Smooth muscle cell (in vitro differentiated cells): ENCODE measurements around the gene C2. TPM values are rescaled to one million over a fixed set of nuclear protein-coding genes. Genes with fewer than 3 reads are reported as not detected.

Experiments used
- DNase-seq: peaks from one replicate; lab custom pipeline; 2025; ENCODE audit not compliant: unreplicated experiment; lab: John Stamatoyannopoulos, UW
- H2AFZ ChIP-seq: fragments of 200-600 bp; sonication (generic); 2 replicates; pipeline ENCODE4 v1.6.0; 2016; ENCODE audit warnings: antibody characterized with exemption, low read depth, mild to moderate bottlenecking
- H3F3A ChIP-seq: fragments of 200-600 bp; sonication (generic); 2 replicates; pipeline ENCODE4 v1.6.0; 2017; ENCODE audit warnings: antibody characterized with exemption, low read depth
- H3K27ac ChIP-seq: fragments of 200-600 bp; sonication (generic); 2 replicates; pipeline ENCODE4 v1.5.1; 2016; ENCODE audit warnings: low read depth, mild to moderate bottlenecking
- H3K27me3 ChIP-seq: fragments of 200-600 bp; sonication (generic); 2 replicates; pipeline ENCODE4 v1.6.1; 2016; ENCODE audit warnings: low read depth, mild to moderate bottlenecking
- H3K36me3 ChIP-seq: fragments of 200-600 bp; sonication (generic); 2 replicates; pipeline ENCODE4 v1.5.1; 2016; ENCODE audit warnings: low read depth
- H3K4me1 ChIP-seq: fragments of 200-600 bp; sonication (generic); 2 replicates; pipeline ENCODE4 v1.5.1; 2016; ENCODE audit warnings: low read depth
- H3K4me2 ChIP-seq: fragments of 200-600 bp; sonication (generic); 2 replicates; pipeline ENCODE4 v1.6.0; 2016; ENCODE audit warnings: mild to moderate bottlenecking
- H3K4me3 ChIP-seq: fragments of 200-600 bp; sonication (generic); 2 replicates; pipeline ENCODE4 v1.5.1; 2016; ENCODE audit warnings: mild to moderate bottlenecking
- H3K79me2 ChIP-seq: fragments of 200-600 bp; sonication (generic); 2 replicates; pipeline ENCODE4 v1.6.0; 2016; ENCODE audit warnings: low read depth, mild to moderate bottlenecking
- H3K9ac ChIP-seq: fragments of 200-600 bp; sonication (generic); 2 replicates; pipeline ENCODE4 v1.6.0; 2016; ENCODE audit warnings: low read depth
- H3K9me3 ChIP-seq: fragments of 200-600 bp; sonication (generic); replicated peaks from 2 replicates; pipeline ENCODE4 v1.5.1; 2016; ENCODE audit warnings: low read depth
- H4K20me1 ChIP-seq: fragments of 200-600 bp; sonication (generic); 2 replicates; pipeline ENCODE4 v1.6.0; 2016; ENCODE audit warnings: low read depth
- CTCF ChIP-seq: fragments of 200-600 bp; sonication (generic); IDR thresholded peaks from 2 replicates; pipeline ENCODE4 v1.5.1; 2017; ENCODE audit warnings: borderline replicate concordance, mild to moderate bottlenecking, antibody characterized with exemption; ENCODE audit not compliant: insufficient read depth, poor library complexity, severe bottlenecking
- WGBS: methylation state at CpG from one replicate; pipeline ENCODE4 v1.1.7; 2016; ENCODE audit warnings: low lambda C conversion rate; 5-methylcytosine and 5-hydroxymethylcytosine counted together
- polyA plus RNA-seq: library from polyadenylated mRNA; unstranded; fragments of >200 nt; fragmentation: Nextera tagmentation; extraction: Ambion mirVana; gene quantifications from 2 replicates; pipeline ENCODE4 v1.2.1, GENCODE V29; 2016
- total RNA-seq: library from RNA; depleted of rRNA; stranded (reverse); fragments of >200 nt; gene quantifications from 2 replicates; pipeline ENCODE4 v1.2.3, GENCODE V29; 2014

Gene C2
- total and polyA plus RNA-seq, 2 experiments from 2014 or later, result 0.37 TPM; not detected in 1

DNA sequence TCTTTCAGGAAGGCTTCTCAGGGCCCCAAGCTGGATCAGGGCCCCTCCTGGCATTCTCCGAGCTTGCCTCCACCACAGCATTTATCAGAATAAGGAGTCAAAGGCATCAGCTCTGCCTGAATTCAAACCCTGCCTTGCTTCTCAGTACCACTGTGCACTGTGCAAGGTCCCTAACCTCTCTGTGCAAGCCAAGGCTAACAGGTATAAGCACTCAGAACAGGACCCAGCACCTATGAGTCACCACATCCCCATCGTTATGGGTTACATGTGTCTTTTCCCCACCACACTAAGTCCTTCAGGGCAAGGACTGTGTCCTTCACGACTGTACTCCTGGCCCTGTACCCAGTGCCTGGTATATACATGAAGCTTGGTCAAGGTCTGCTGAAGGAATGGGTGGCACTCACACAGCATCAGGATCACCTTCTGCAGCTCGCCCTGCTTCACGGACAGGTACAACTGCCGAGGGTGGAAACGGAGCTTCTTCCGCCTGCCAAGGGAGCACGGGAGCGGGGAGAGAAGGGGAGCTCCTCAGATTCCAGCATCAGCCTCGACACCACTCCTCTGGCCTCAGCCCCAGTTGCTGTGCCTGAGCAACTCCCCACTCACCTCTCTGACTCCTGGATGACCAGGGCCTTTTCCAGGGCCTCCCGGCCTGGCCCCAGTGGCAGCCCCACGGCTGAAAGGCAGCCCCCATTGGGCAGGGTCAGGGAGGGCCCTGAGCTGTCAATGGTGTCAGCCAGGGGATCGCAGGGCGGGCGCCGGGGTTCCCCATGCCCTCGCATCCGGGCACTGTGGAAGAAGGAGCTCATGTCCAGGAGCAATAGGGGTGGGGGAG lies 40.1 kb upstream of the C2 start:
- no peak overlapping the region for H3K27ac ChIP-seq
- TF ChIP-seq CTCF, result no peak
- H3K27me3 ChIP-seq, result no peaks in the 10 kb centered on the region
- no peaks in the 10 kb centered on the region for H3K9me3 ChIP-seq
- H3K9ac ChIP-seq, result no peak overlapping the region
- H3K4me3 ChIP-seq, result no peak overlapping the region
- no peaks in the 10 kb centered on the region for H3K79me2 ChIP-seq
- no peak for DNase-seq
- no peak overlapping the region for H2AFZ ChIP-seq
- no peaks in the 10 kb centered on the region for H4K20me1 ChIP-seq
- H3K4me2 ChIP-seq, result no peak overlapping the region
- no peaks in the 10 kb centered on the region for H3K36me3 ChIP-seq
- no peaks in the 10 kb centered on the region for H3K4me1 ChIP-seq
- 97% methylated on average over 14 of the region's 19 CpGs for WGBS
- no peaks in the 10 kb centered on the region for H3F3A ChIP-seq

DNA sequence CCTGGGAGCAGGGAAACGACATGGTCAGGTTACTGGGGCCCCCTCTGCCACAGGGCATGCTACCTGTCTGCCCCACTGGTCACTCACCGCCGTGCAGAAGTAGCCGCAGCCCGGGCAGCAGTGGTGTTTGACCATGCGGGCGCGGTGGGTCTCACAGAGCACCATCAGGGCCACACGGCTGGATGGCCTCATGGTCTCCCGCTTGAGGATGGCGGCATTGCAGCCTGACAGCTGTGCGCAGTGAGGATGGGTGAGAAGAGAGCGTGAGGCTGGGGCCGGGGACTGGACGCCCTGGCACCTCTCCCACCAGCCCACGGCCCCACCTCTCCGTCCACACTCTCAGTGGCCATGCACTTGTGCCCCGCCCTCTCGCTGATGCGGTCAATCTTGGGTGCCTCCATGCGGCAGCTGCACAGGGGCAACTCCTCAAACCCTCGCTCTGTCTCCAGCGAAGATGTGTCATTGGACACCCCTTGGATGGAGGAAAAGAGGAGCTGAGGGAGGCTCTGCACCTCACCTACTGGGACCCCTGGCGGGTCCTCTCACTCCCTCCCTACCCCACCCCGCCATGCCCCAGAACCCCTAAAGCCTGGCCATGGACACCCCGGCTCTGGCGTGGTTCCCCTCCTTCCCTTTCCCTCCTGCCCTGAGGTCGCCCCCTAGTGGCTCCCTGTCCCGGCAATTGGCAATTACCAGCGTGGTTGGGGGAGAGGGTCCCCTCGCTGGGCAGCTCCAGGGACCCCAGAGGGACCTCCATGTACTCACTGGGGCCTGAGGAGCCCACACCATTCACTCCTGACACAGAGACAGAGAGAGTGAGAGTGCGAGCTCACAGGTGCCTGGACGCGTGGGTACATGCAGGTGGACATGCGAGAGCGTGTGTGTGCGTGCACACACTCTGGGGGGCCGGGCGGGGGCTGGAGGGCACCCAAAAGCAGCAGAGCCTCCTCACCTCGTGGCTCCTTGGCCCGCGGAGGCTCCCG lies 39.0 kb upstream of the C2 start:
- H3K36me3 ChIP-seq, result no peaks in the 10 kb centered on the region
- WGBS, result 93% methylated on average over 29 of the region's 43 CpGs
- no peak overlapping the region for H3K4me3 ChIP-seq
- TF ChIP-seq CTCF, result peak; percentile 70
- H3K27me3 ChIP-seq, result no peaks in the 10 kb centered on the region
- H3K9ac ChIP-seq, result no peak overlapping the region
- no peaks in the 10 kb centered on the region for H3K79me2 ChIP-seq
- no peak for DNase-seq
- H3F3A ChIP-seq, result no peaks in the 10 kb centered on the region
- no peak overlapping the region for H3K4me2 ChIP-seq
- H4K20me1 ChIP-seq, result no peaks in the 10 kb centered on the region
- no peak overlapping the region for H3K27ac ChIP-seq
- no peaks in the 10 kb centered on the region for H3K4me1 ChIP-seq
- H3K9me3 ChIP-seq, result no peaks in the 10 kb centered on the region
- no peak overlapping the region for H2AFZ ChIP-seq

- no peak overlapping the region for H3K4me2 ChIP-seq
- no peak for TF ChIP-seq CTCF
These were observed 38.1 kb upstream of the C2 start for GRCh38 chr6:31889331-31889972.

More at GRCh38 chr6:31889331-31889972, 38.1 kb upstream of the C2 start:
- no peaks in the 10 kb centered on the region for H3K9me3 ChIP-seq
- no peaks in the 10 kb centered on the region for H4K20me1 ChIP-seq
- no peak overlapping the region for H3K9ac ChIP-seq
- no peaks in the 10 kb centered on the region for H3K36me3 ChIP-seq
- no peak overlapping the region for H3K27ac ChIP-seq
- no peaks in the 10 kb centered on the region for H3K79me2 ChIP-seq
- H3F3A ChIP-seq, result no peaks in the 10 kb centered on the region
- no peak for DNase-seq
- no peak overlapping the region for H3K4me3 ChIP-seq
- no peak overlapping the region for H2AFZ ChIP-seq
- no peaks in the 10 kb centered on the region for H3K4me1 ChIP-seq
- 100% methylated on average over 3 of the region's 3 CpGs for WGBS
- no peaks in the 10 kb centered on the region for H3K27me3 ChIP-seq
